SK-N-MC (cell line): ENCODE measurements around the gene ZCCHC24.

Experiments used
- EZH2 ChIP-seq: fragments of 200-600 bp; sonication (generic); IDR thresholded peaks from one replicate; pipeline ENCODE4 v1.6.1; 2017; ENCODE audit warnings: antibody characterized with exemption
- FOXP2 ChIP-seq: optimal IDR thresholded peaks from 2 replicates; pipeline ENCODE3; 2011; ENCODE audit warnings: mild to moderate bottlenecking, moderate library complexity; ENCODE audit not compliant: insufficient read depth; ENCODE audit errors: extremely low read length, control extremely low read depth
- POLR2AphosphoS5 ChIP-seq: IDR thresholded peaks from 2 replicates; pipeline ENCODE4 v1.6.1; 2012; ENCODE audit warnings: mild to moderate bottlenecking, low read depth, low read length, borderline replicate concordance

- no peak for TF ChIP-seq POLR2AphosphoS5
- no peak for TF ChIP-seq EZH2
- no peak for TF ChIP-seq FOXP2
Observed at GRCh38 chr10:79392020-79392398, 53.4 kb downstream of the ZCCHC24 start.
